Smooth muscle cell of the brain vasculature (primary cell): ENCODE data around the gene ASPSCR1.

Experiments
- DNase-seq: peaks from one replicate; pipeline ENCODE4 v3.0.0-alpha.2; 2012; ENCODE audit warnings: low read depth, low spot score

ASPSCR1 gene

GRCh38 chr17:82012640-82013295 lies 35.3 kb downstream of the ASPSCR1 start:
- DNase-seq, result no peak

GRCh38 chr17:82013341-82013740 lies 35.9 kb downstream of the ASPSCR1 start:
- no peak for DNase-seq

- DNase-seq, result no peak
These were observed 36.4 kb downstream of the ASPSCR1 start for GRCh38 chr17:82013772-82014321.

GRCh38 chr17:82014432-82014831 lies 37.0 kb downstream of the ASPSCR1 start:
- no peak for DNase-seq

- no peak for DNase-seq
These were observed 37.5 kb downstream of the ASPSCR1 start for GRCh38 chr17:82014971-82015310.

GRCh38 chr17:82015311-82015971 lies 38.0 kb downstream of the ASPSCR1 start:
- no peak for DNase-seq

GRCh38 chr17:82016061-82016874 lies 38.8 kb downstream of the ASPSCR1 start:
- DNase-seq, result no peak

- no peak for DNase-seq
These were observed 39.5 kb downstream of the ASPSCR1 start for GRCh38 chr17:82016875-82017459.

- DNase-seq, result no peak
These were observed 40.3 kb downstream of the ASPSCR1 start for GRCh38 chr17:82017612-82018151.

- no peak for DNase-seq
These were observed 40.9 kb downstream of the ASPSCR1 start for GRCh38 chr17:82018152-82018988.

GRCh38 chr17:82018989-82019689 lies 41.7 kb downstream of the ASPSCR1 start:
- DNase-seq, result no peak

- no peak for DNase-seq
These were observed 42.5 kb downstream of the ASPSCR1 start for GRCh38 chr17:82019690-82020571.

GRCh38 chr17:82020572-82021106 lies 43.2 kb downstream of the ASPSCR1 start:
- DNase-seq, result no peak

GRCh38 chr17:82021107-82021899 lies 43.9 kb downstream of the ASPSCR1 start:
- DNase-seq, result no peak

- no peak for DNase-seq
These were observed 44.5 kb downstream of the ASPSCR1 start for GRCh38 chr17:82021900-82022309.

GRCh38 chr17:82022310-82022980 lies 45.0 kb downstream of the ASPSCR1 start, which contains the start of gene CENPX:
TSS of gene CENPX (minus strand) at chr17:82022878. CDS start at chr17:82022861, 17 bp downstream.
- DNase-seq, result no peak

- peak; percentile 99 for DNase-seq
These were observed 45.6 kb downstream of the ASPSCR1 start, which contains the start of gene LRRC45 for GRCh38 chr17:82022981-82023446. TSS of gene LRRC45 (plus strand) at chr17:82023305. CDS start at chr17:82023644, 339 bp downstream.
